ENCODE results near the gene EPGN. TPM values are rescaled to one million over a fixed set of nuclear protein-coding genes. Genes with fewer than 3 reads are reported as not detected.

EPGN gene, protein sequence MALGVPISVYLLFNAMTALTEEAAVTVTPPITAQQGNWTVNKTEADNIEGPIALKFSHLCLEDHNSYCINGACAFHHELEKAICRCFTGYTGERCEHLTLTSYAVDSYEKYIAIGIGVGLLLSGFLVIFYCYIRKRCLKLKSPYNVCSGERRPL
- 2.4 and 16.6 TPM in 2 replicates for total RNA-seq (ENCODE audit: low replicate concordance)
- long read RNA-seq, transcript EPGN-202 (5 exons, 1,196 nt): major isoform, 14 of 34 reads
- long read RNA-seq, transcript EPGN-204 (4 exons, 312 nt): minor isoform, 11 of 34 reads
- long read RNA-seq, partial matches to known transcripts: 1 of 34 reads
- long read RNA-seq, other reads (novel, unspliced or antisense): 2 of 34 reads

- peak within 1 kb of the TSS; percentile 88 for H3K27ac Mint-ChIP-seq
Measured at GRCh38 chr4:74308215-74308614, at the start of gene EPGN. Gene EPGN (plus strand): TSS chr4:74308470. CDS start chr4:74308534, 64 bp downstream.

DNA sequence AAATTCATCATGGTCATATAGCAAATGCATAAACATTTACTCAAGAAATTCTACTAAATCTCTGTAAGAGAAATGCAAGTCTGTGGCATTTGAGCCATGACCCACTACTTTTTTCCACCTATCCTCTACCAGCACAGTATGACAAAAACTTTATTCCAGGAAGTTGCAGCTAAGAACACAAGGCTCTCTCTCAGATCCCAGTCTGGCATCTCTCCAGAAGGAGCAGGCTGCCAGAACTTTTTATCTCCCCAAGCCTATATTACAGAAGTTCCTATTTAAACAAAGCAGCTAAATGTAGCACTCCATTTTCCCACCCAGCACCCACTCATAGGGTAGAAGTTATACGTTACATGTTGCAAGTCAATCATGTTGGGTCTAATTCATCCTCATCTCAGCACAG is 49.3 kb upstream of the EPGN start:
- no peaks in the 10 kb centered on the region for H3K27me3 Mint-ChIP-seq
- H3K9me3 Mint-ChIP-seq: no peaks in the 10 kb centered on the region
- no peak for DNase-seq (ENCODE audit: extremely low spot score, unreplicated experiment)
- TF ChIP-seq, protein P1, sequence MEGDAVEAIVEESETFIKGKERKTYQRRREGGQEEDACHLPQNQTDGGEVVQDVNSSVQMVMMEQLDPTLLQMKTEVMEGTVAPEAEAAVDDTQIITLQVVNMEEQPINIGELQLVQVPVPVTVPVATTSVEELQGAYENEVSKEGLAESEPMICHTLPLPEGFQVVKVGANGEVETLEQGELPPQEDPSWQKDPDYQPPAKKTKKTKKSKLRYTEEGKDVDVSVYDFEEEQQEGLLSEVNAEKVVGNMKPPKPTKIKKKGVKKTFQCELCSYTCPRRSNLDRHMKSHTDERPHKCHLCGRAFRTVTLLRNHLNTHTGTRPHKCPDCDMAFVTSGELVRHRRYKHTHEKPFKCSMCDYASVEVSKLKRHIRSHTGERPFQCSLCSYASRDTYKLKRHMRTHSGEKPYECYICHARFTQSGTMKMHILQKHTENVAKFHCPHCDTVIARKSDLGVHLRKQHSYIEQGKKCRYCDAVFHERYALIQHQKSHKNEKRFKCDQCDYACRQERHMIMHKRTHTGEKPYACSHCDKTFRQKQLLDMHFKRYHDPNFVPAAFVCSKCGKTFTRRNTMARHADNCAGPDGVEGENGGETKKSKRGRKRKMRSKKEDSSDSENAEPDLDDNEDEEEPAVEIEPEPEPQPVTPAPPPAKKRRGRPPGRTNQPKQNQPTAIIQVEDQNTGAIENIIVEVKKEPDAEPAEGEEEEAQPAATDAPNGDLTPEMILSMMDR (conservative IDR thresholded peaks at IDR 0.05): no peak
- H3K36me3 Mint-ChIP-seq: no peaks in the 10 kb centered on the region
- H3K27ac Mint-ChIP-seq: no peak overlapping the region
- H3K4me3 Mint-ChIP-seq: no peak overlapping the region
- no peaks in the 10 kb centered on the region for H3K4me1 Mint-ChIP-seq (ENCODE audit: unreplicated experiment)

More at GRCh38 chr4:74308215-74308614, at the start of gene EPGN:
- no peak for DNase-seq (ENCODE audit: extremely low spot score, unreplicated experiment)
- TF ChIP-seq, protein P1 (conservative IDR thresholded peaks at IDR 0.05): no peak
- Mint-ChIP-seq H3K4me1 (ENCODE audit: unreplicated experiment) (peaks cover 5% of the 10 kb centered on the region), H3K4me3 (peak within 1 kb of the TSS; percentile 79), H3K27me3 (peaks cover 4% of the 10 kb centered on the region), H3K36me3 (no peaks in the 10 kb centered on the region), H3K9me3 (no peaks in the 10 kb centered on the region)

GRCh38 chr4:74260036-74260435 is 48.2 kb upstream of the EPGN start:
- Mint-ChIP-seq H3K4me1 (ENCODE audit: unreplicated experiment) (no peaks in the 10 kb centered on the region), H3K4me3 (no peak overlapping the region), H3K27me3 (no peaks in the 10 kb centered on the region), H3K36me3 (no peaks in the 10 kb centered on the region), H3K9me3 (no peaks in the 10 kb centered on the region), H3K27ac (no peak overlapping the region)
- no peak for DNase-seq (ENCODE audit: extremely low spot score, unreplicated experiment)
- TF ChIP-seq, protein P1 (conservative IDR thresholded peaks at IDR 0.05): no peak

DNA sequence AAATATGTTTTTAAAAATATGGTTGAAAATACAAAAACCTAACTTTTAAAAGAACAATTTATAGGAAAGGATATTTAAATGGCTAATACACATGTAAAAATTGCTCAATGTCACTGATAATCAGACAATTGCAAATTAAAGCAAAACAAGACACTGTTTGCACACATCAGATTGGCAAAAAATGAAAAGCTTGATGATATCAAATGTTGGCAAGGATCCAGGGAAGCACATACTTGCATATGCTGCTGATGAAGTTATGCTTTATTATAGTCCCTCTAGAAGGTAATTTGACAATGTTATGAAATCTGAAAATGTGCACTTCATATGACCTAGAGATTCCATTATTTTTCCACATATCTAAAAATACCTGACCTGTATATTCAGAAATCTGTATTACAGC is 45.7 kb upstream of the EPGN start:
- Mint-ChIP-seq H3K27me3 (no peaks in the 10 kb centered on the region), H3K4me1 (ENCODE audit: unreplicated experiment) (no peaks in the 10 kb centered on the region), H3K9me3 (no peaks in the 10 kb centered on the region), H3K4me3 (no peak overlapping the region), H3K36me3 (no peaks in the 10 kb centered on the region), H3K27ac (no peak overlapping the region)
- no peak for DNase-seq (ENCODE audit: extremely low spot score, unreplicated experiment)
- TF ChIP-seq, protein P1 (conservative IDR thresholded peaks at IDR 0.05): no peak

DNA sequence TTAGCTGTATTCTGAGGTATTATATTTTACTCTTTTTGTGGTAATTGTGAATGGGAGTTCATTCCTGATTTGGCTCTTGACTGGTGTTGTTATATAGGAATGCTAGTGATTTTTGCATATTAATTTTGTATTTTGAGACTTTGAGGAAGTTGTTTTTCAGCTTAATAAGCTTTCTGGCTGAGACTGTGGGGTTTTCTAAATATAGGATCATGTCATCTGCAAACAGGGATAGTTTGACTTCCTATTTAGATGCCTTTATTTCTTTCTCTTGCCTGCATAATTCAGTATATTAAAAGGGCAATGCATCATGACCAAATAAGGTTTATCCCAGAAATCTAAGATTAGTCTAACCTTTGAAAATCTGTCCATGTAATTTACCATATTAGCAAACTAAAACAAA is 44.7 kb upstream of the EPGN start:
- DNase-seq (ENCODE audit: extremely low spot score, unreplicated experiment): no peak
- H3K27ac Mint-ChIP-seq: no peak overlapping the region
- H3K9me3 Mint-ChIP-seq: no peaks in the 10 kb centered on the region
- no peaks in the 10 kb centered on the region for H3K36me3 Mint-ChIP-seq
- no peak overlapping the region for H3K4me3 Mint-ChIP-seq
- no peaks in the 10 kb centered on the region for H3K27me3 Mint-ChIP-seq
- no peaks in the 10 kb centered on the region for H3K4me1 Mint-ChIP-seq (ENCODE audit: unreplicated experiment)
- TF ChIP-seq, protein P1 (conservative IDR thresholded peaks at IDR 0.05): no peak

All from type B pancreatic cell (in vitro differentiated cells).